HepG2 (cell line): ENCODE data around the gene MYO1G. TPM values are rescaled to one million over a fixed set of nuclear protein-coding genes. Genes with fewer than 3 reads are reported as not detected.

ENCODE experiments used
- ATAC-seq: fragments of 200-7000 bp; cut with Tn5 transposase; 3 replicates; pipeline ENCODE4 v1.9.1; 2020; ENCODE audit warnings: mild to moderate bottlenecking, moderate library complexity
- BruUV-seq: library from RNA; stranded (reverse); fragments of 400-500 nt; replicated peaks from 2 replicates; lab custom pipeline; 2021; lab: Mats Ljungman, UMichigan
- CTCF ChIA-PET: fragments of 300-600 bp; formaldehyde crosslinking; extraction: SDS; loops from one replicate; lab custom pipeline; 2021; ENCODE audit warnings: low total read pairs, inconsistent platforms, low intra/inter-chr PET ratio; lab: Yijun Ruan, JAX
- POLR2A ChIA-PET: fragments of 350-600 bp; sonication (Branson Sonifier 250); formaldehyde crosslinking; loops from one replicate; lab custom pipeline; 2020; ENCODE audit warnings: antibody characterized with exemption, inconsistent platforms; lab: Yijun Ruan, JAX
- DNase-seq: peaks from one replicate; pipeline ENCODE4 v3.0.0-alpha.2; 2015; ENCODE audit warnings: low spot score
- FAIRE-seq: peaks from 3 replicates; lab custom pipeline; 2011; peaks lifted over from hg19 to GRCh38; lab: Jason Lieb, UNC
- H2AFZ ChIP-seq: one replicate; pipeline ENCODE4 v1.6.1; 2011; ENCODE audit warnings: low read length, inconsistent platforms
- H3K27ac ChIP-seq: fragments of 300-600 bp; 3 replicates; pipeline ENCODE4 v1.8.0; 2011; ENCODE audit warnings: mixed run types, mild to moderate bottlenecking, mixed read lengths, low read length, inconsistent platforms; ENCODE audit not compliant: insufficient read depth; ENCODE audit errors: extremely low read length
- H3K27me3 ChIP-seq, 2 experiments: fragments of 200-600 bp in 1 of 2; 2 replicates in 1 of 2; 3 replicates in 1 of 2; pipeline versions ENCODE4 v1.6.0 to v1.8.0; 2011; ENCODE audit warnings: low read length in 2 of 2, mild to moderate bottlenecking in 2 of 2, moderate library complexity in 2 of 2, inconsistent platforms in 1 of 2; ENCODE audit not compliant: insufficient read depth in 2 of 2, control insufficient read depth in 1 of 2
- H3K36me3 ChIP-seq, 2 experiments: fragments of 200-600 bp in 1 of 2; replicated peaks in 1 of 2; 2 replicates in 1 of 2; 3 replicates in 1 of 2; pipeline versions ENCODE4 v1.5.1 to v1.8.0; 2011; ENCODE audit warnings: low read length in 2 of 2, inconsistent platforms in 1 of 2; ENCODE audit not compliant: insufficient read depth in 2 of 2, control insufficient read depth in 1 of 2
- H3K4me1 ChIP-seq: 2 replicates; pipeline ENCODE4 v1.5.1; 2012; ENCODE audit warnings: low read length, inconsistent platforms; ENCODE audit not compliant: insufficient read depth
- H3K4me2 ChIP-seq: 2 replicates; pipeline ENCODE4 v1.6.0; 2011; ENCODE audit warnings: low read depth, low read length, inconsistent platforms
- H3K4me3 ChIP-seq, 3 experiments: fragments of 200-600 bp in 1 of 3; sonication (generic), shearing (Covaris generic) in 1 of 3; replicated peaks in 1 of 3; 2 replicates each; pipeline ENCODE4 v1.5.1; 2011 to 2016; ENCODE audit warnings: low read length in 3 of 3, inconsistent platforms in 2 of 3, low read depth in 2 of 3, mild to moderate bottlenecking in 2 of 3, control low read depth in 1 of 3, mixed read lengths in 1 of 3; ENCODE audit not compliant: insufficient read depth in 1 of 3
- H3K79me2 ChIP-seq: one replicate; pipeline ENCODE4 v1.6.1; 2011; ENCODE audit warnings: low read length, inconsistent platforms; ENCODE audit not compliant: insufficient read depth
- H3K9ac ChIP-seq: 2 replicates; pipeline ENCODE4 v1.6.0; 2011; ENCODE audit warnings: mild to moderate bottlenecking, low read depth, low read length, inconsistent platforms; ENCODE audit not compliant: insufficient read depth
- H3K9me3 ChIP-seq: 2 replicates; pipeline ENCODE4 v1.5.1; 2012; ENCODE audit warnings: mild to moderate bottlenecking, low read length
- H4K20me1 ChIP-seq: 2 replicates; pipeline ENCODE4 v1.6.0; 2011; ENCODE audit warnings: inconsistent platforms, mild to moderate bottlenecking, low read length, moderate library complexity; ENCODE audit not compliant: insufficient read depth
- ETS1 ChIP-seq: sonication (generic); formaldehyde crosslinking; IDR thresholded peaks from 2 replicates; pipeline ENCODE4 v1.4.0; 2020; ENCODE audit warnings: missing genetic modification reagents
- HHEX ChIP-seq: IDR thresholded peaks from 2 replicates; pipeline ENCODE4 v1.6.1; 2016; ENCODE audit warnings: control low read depth
- HMG20B ChIP-seq: conservative IDR thresholded peaks from 2 replicates; pipeline ENCODE4 v1.6.1; 2016; ENCODE audit warnings: missing genetic modification reagents, missing compliant biosample characterization
- HOXD1 ChIP-seq: sonication (generic); formaldehyde crosslinking; IDR thresholded peaks from 2 replicates; pipeline ENCODE4 v1.5.0; 2020; ENCODE audit warnings: missing genetic modification reagents
- IKZF1 ChIP-seq: fragments of 450-650 bp; IDR thresholded peaks from 2 replicates; pipeline ENCODE4 v1.7.1; 2016
- MTA1 ChIP-seq: sonication (generic); formaldehyde crosslinking; IDR thresholded peaks from 2 replicates; pipeline ENCODE4 v1.4.0; 2020; ENCODE audit warnings: missing genetic modification reagents, mild to moderate bottlenecking, borderline replicate concordance
- SNAI1 ChIP-seq: sonication (generic); formaldehyde crosslinking; IDR thresholded peaks from 2 replicates; pipeline ENCODE4 v1.5.0; 2020; ENCODE audit warnings: mild to moderate bottlenecking, missing genetic modification reagents, borderline replicate concordance
- SRSF1 ChIP-seq: fragments of 200-400 bp; formaldehyde crosslinking; optimal IDR thresholded peaks from 2 replicates; pipeline ENCODE3; 2017; ENCODE audit warnings: mild to moderate bottlenecking, low read depth, low read length, moderate library complexity
- TFDP1 ChIP-seq: IDR thresholded peaks from 2 replicates; pipeline ENCODE4 v1.6.1; 2016; ENCODE audit warnings: missing compliant biosample characterization, missing genetic modification reagents, borderline replicate concordance
- ZBTB10 ChIP-seq: sonication (generic); formaldehyde crosslinking; IDR thresholded peaks from 2 replicates; pipeline ENCODE4 v1.4.0; 2020; ENCODE audit warnings: missing genetic modification reagents, borderline replicate concordance
- ZC3H13 ChIP-seq: sonication (generic); formaldehyde crosslinking; IDR thresholded peaks from 2 replicates; pipeline ENCODE4 v1.8.1; 2023; ENCODE audit warnings: mild to moderate bottlenecking, missing genetic modification reagents, moderate library complexity
- ZIK1 ChIP-seq: sonication (generic); formaldehyde crosslinking; IDR thresholded peaks from 2 replicates; pipeline ENCODE4 v1.5.0; 2020; ENCODE audit warnings: mild to moderate bottlenecking, low read depth, missing genetic modification reagents, borderline replicate concordance
- ZNF230 ChIP-seq: sonication (generic); formaldehyde crosslinking; IDR thresholded peaks from 2 replicates; pipeline ENCODE4 v1.4.0; 2020; ENCODE audit warnings: mild to moderate bottlenecking, missing genetic modification reagents
- ZNF720 ChIP-seq: sonication (generic); formaldehyde crosslinking; IDR thresholded peaks from 2 replicates; pipeline ENCODE4 v1.4.0; 2020; ENCODE audit warnings: missing genetic modification reagents
- ZNF816 ChIP-seq: sonication (generic); formaldehyde crosslinking; IDR thresholded peaks from 2 replicates; pipeline ENCODE4 v1.8.0; 2022; ENCODE audit warnings: missing genetic modification reagents, mild to moderate bottlenecking, borderline replicate concordance
- WGBS: methylation state at CpG from one replicate; pipeline ENCODE4 v1.1.6; 2017; ENCODE audit warnings: low lambda C conversion rate; 5-methylcytosine and 5-hydroxymethylcytosine counted together
- in situ Hi-C: cut with HindIII; loops from 2 replicates; pipeline ENCODE4 v1.10.0; 2017; ENCODE audit warnings: low pct_unique_long_range_greater_than_20kb; ENCODE audit not compliant: extremely low pct_ligation_motif_present
- intact Hi-C: fragments of 100-400 bp; cut with micrococcal nuclease; formaldehyde crosslinking; loops from one replicate; pipeline ENCODE4 v1.10.0; 2022; ENCODE audit not compliant: unreplicated experiment
- polyA plus RNA-seq, 8 experiments: library from polyadenylated mRNA; depleted of rRNA in 3 of 8; stranded (reverse) in 7 of 8; unstranded in 1 of 8; fragments of >200 nt; fragmentation: Illumina TruSeq in 4 of 8; extraction: Trizol in 4 of 8; gene quantifications; 2 replicates each; pipeline versions ENCODE4 v1.2.1 to v1.2.3, GENCODE V29; 2011 to 2016; ENCODE audit warnings: low read depth in 4 of 8, missing spikeins in 1 of 8, mixed read lengths in 1 of 8; ENCODE audit not compliant: insufficient read depth in 1 of 8
- total RNA-seq, 5 experiments: library from RNA; depleted of rRNA; stranded (reverse); fragments of >200 nt; fragmentation: Illumina TruSeq; extraction: Trizol; gene quantifications; 2 replicates each; pipeline ENCODE4 v1.2.3, GENCODE V29; 2016; ENCODE audit warnings: low read depth in 1 of 5

Gene MYO1G
- total and polyA plus RNA-seq, 2 of the 13 experiments (the other 11 are each of a cell fraction or from before 2014, with no cell fraction given) = 0.29 to 1.1 TPM

DNA sequence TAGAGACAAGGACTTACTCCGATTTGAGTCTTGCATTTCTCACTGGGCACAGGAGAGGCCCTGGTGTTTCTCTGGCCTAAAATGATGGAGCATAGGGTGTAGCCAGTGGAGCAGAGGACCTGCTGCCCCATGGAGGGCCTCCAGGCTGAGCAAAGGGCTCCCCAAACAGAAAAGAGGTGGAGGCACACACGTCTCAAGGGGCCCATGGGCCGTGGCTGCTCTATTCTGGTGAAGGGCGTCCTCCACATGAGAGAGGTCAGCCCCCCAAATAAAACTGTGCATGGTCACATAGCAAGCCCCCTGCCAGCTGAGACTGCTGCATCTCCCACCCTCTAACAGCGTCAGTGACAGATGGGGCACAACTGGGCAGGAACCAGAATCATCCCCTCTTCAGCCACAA lies 41.4 kb downstream of the MYO1G start:
- no peaks in the 10 kb centered on the region for H3K79me2 ChIP-seq
- no peaks in the 10 kb centered on the region for H3K9me3 ChIP-seq
- DNase-seq (no peak), FAIRE-seq (no peak)
- H2AFZ ChIP-seq = no peak overlapping the region
- in situ Hi-C loops (no loop called here), intact Hi-C loops (loop anchor here (1.0 kb wide), 1 partner anchor 29 kb away; no protein-coding TSS in a partner anchor)
- H3K4me2 ChIP-seq = no peak overlapping the region
- 0% methylated on average over 2 of the region's 5 CpGs for WGBS
- peaks cover 0 to 11% of the 10 kb centered on the region in 2 experiments; a peak in 1 of 5 replicates for H3K27me3 ChIP-seq
- no peak overlapping the region for H3K4me3 ChIP-seq
- H3K9ac ChIP-seq = no peak overlapping the region
- POLR2A ChIA-PET = no interaction called here
- H3K4me1 ChIP-seq = no peaks in the 10 kb centered on the region
- H3K36me3 ChIP-seq = no peaks in the 10 kb centered on the region
- H3K27ac ChIP-seq = no peak overlapping the region
- no TSS peak for BruUV-seq
- CTCF ChIA-PET = no interaction called here
- no peaks in the 10 kb centered on the region for H4K20me1 ChIP-seq
- no peak for TF ChIP-seq MTA1 (CRISPR knock-in tag)
- TF ChIP-seq ZNF230 = no peak
- no peak for TF ChIP-seq IKZF1
- no peak for TF ChIP-seq SNAI1 (CRISPR knock-in tag)
- no peak for TF ChIP-seq ZNF816 (CRISPR knock-in tag)
- TF ChIP-seq, all 625 proteins: peak for 0
- ATAC-seq = no peak

DNA sequence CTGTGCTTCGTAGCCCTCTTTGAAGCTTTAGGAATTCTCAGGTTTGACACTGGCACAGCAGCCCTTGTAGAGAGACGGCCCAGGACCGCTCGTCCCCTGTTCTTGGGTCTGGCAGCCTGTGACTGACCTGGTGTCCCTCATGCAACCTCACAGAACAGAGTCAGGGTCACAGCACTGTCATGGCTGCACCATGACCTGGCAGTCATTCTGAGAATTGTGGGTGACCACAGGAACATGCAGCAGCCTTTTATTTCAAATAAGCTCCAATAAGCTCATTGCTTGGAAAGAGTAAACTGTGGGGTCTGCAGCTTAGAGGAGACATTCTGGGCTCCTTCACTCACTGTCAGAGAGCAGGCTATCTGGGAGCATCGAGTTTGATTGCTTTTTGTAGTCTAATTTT lies 42.5 kb downstream of the MYO1G start:
- no TSS peak for BruUV-seq
- Histone ChIP-seq H4K20me1 (no peaks in the 10 kb centered on the region), H3K27me3 (peaks cover 0 to 11% of the 10 kb centered on the region in 2 experiments; a peak in 1 of 5 replicates)
- no peak for TF ChIP-seq HHEX
- TF ChIP-seq ETS1 (CRISPR knock-in tag) = no peak
- TF ChIP-seq HOXD1 = no peak
- no peak for TF ChIP-seq ZIK1
- no peak for TF ChIP-seq ZBTB10 (CRISPR knock-in tag)
- TF ChIP-seq SRSF1 = no peak
- TF ChIP-seq TFDP1 (CRISPR knock-in tag) = no peak
- no peak for TF ChIP-seq ZC3H13 (CRISPR knock-in tag)
- no peak for TF ChIP-seq HMG20B
- TF ChIP-seq ZNF720 (CRISPR knock-in tag) = no peak
- TF ChIP-seq, all 625 proteins: peak for 0
- Histone ChIP-seq H3K27ac (no peak overlapping the region), H2AFZ (no peak overlapping the region), H3K9ac (no peak overlapping the region), H3K9me3 (no peaks in the 10 kb centered on the region), H3K4me2 (no peak overlapping the region), H3K4me1 (no peaks in the 10 kb centered on the region), H3K79me2 (no peaks in the 10 kb centered on the region), H3K4me3 (no peak overlapping the region), H3K36me3 (no peaks in the 10 kb centered on the region)
- in situ Hi-C loops (no loop called here), intact Hi-C loops (no loop called here)
- DNase-seq (no peak), FAIRE-seq (no peak), ATAC-seq (no peak; the same call in 2 of the 3 replicates)
- WGBS = 0% methylated on average over 2 of the region's 5 CpGs
- ChIA-PET CTCF (no interaction called here), POLR2A (no interaction called here)
